IPS DF 4.7 (cell line): Measurements from ENCODE around the gene TANC2.
"Not testable (repeated sequence)": the region's sequence is repeated elsewhere in the genome, so short reads cannot be mapped to it uniquely, and the experiment has no call there.

Experiments
- DNase-seq: peaks from one replicate; pipeline ENCODE4 v3.0.0-alpha.2; 2013; ENCODE audit warnings: low spot score; ENCODE audit errors: extremely low read depth

Gene TANC2

GRCh38 chr17:62964506-62964905, 1.5 kb upstream of the TANC2 start:
- DNase-seq, result no peak

- no peak for DNase-seq
Measured at GRCh38 chr17:62965174-62965685, 805 bp upstream of the TANC2 start.

GRCh38 chr17:62966426-62967204, 580 bp downstream of the TANC2 start:
- DNase-seq, result no peak

GRCh38 chr17:62967205-62967529, 1.1 kb downstream of the TANC2 start:
- DNase-seq, result no peak

GRCh38 chr17:62968445-62968923, 2.4 kb downstream of the TANC2 start:
- no peak for DNase-seq

GRCh38 chr17:62970610-62971009, 4.6 kb downstream of the TANC2 start:
- DNase-seq, result no peak

- DNase-seq, result no peak
Measured at GRCh38 chr17:62971853-62972252, 5.8 kb downstream of the TANC2 start.

- no peak for DNase-seq
Measured at GRCh38 chr17:62974788-62975187, 8.8 kb downstream of the TANC2 start.

- DNase-seq, result no peak
Measured at GRCh38 chr17:62975206-62975605, 9.2 kb downstream of the TANC2 start.

- DNase-seq, result not testable (repeated sequence)
Measured at GRCh38 chr17:62976643-62977231, 10.7 kb downstream of the TANC2 start.

- DNase-seq, result no peak
Measured at GRCh38 chr17:62980842-62981241, 14.8 kb downstream of the TANC2 start.

- no peak for DNase-seq
Measured at GRCh38 chr17:62981933-62982332, 15.9 kb downstream of the TANC2 start.

GRCh38 chr17:62984801-62985200, 18.8 kb downstream of the TANC2 start:
- no peak for DNase-seq

- DNase-seq, result no peak
Measured at GRCh38 chr17:62986549-62986948, 20.5 kb downstream of the TANC2 start.

GRCh38 chr17:62987136-62987535, 21.1 kb downstream of the TANC2 start:
- no peak for DNase-seq

- no peak for DNase-seq
Measured at GRCh38 chr17:62989501-62989900, 23.5 kb downstream of the TANC2 start.

GRCh38 chr17:62994931-62995330, 28.9 kb downstream of the TANC2 start:
- no peak for DNase-seq

- no peak for DNase-seq
Measured at GRCh38 chr17:62995377-62995885, 29.4 kb downstream of the TANC2 start.

- DNase-seq, result no peak
Measured at GRCh38 chr17:62996221-62996620, 30.2 kb downstream of the TANC2 start.

- no peak for DNase-seq
Measured at GRCh38 chr17:62998166-62998565, 32.1 kb downstream of the TANC2 start.

GRCh38 chr17:62998665-62999393, 32.8 kb downstream of the TANC2 start:
- no peak for DNase-seq

GRCh38 chr17:62999736-63000135, 33.7 kb downstream of the TANC2 start:
- DNase-seq, result no peak
